Uterus (tissue), 4 donors: ENCODE data around the gene PDLIM7. TPM values are rescaled to one million over a fixed set of nuclear protein-coding genes. Genes with fewer than 3 reads are reported as not detected.

Source experiments
- DNase-seq, 2 donors: peaks; one replicate each; pipeline ENCODE4 v3.0.0-alpha.2; 2019 to 2020
- H3K27ac ChIP-seq, 2 donors: fragments of 200-600 bp; sonication (generic); 1 replicate in 1 of 2; 2 replicates in 1 of 2; pipeline ENCODE4 v1.5.1; 2016 to 2018
- H3K27me3 ChIP-seq, 2 donors: fragments of 200-600 bp; sonication (generic); one replicate each; pipeline ENCODE4 v1.5.1; 2018 to 2019; ENCODE audit warnings: control low read depth in 1 of 2
- H3K36me3 ChIP-seq, 2 donors: fragments of 200-600 bp; sonication (generic); one replicate each; pipeline ENCODE4 v1.5.1; 2019; ENCODE audit warnings: control low read depth in 1 of 2
- H3K4me1 ChIP-seq, 2 donors: fragments of 200-600 bp; sonication (generic); one replicate each; pipeline ENCODE4 v1.5.1; 2018 to 2019; ENCODE audit warnings: control low read depth in 1 of 2
- H3K4me3 ChIP-seq, 2 donors: fragments of 200-600 bp; sonication (generic); 1 replicate in 1 of 2; 2 replicates in 1 of 2; pipeline ENCODE4 v1.5.1; 2018 to 2019; ENCODE audit warnings: mild to moderate bottlenecking in 1 of 2
- H3K9me3 ChIP-seq, 2 donors: fragments of 200-600 bp; sonication (generic); one replicate each; pipeline ENCODE4 v1.5.1; 2019; ENCODE audit warnings: control low read depth in 1 of 2
- CTCF ChIP-seq, 4 experiments: fragments of 200-600 bp in 2 of 4; fragments of 450-650 bp in 2 of 4; sonication (generic) in 2 of 4; IDR thresholded peaks; one replicate each; pipeline ENCODE4 v1.5.1; 2016 to 2019; ENCODE audit warnings: antibody characterized with exemption in 4 of 4, mild to moderate bottlenecking in 2 of 4, moderate library complexity in 1 of 4
- POLR2A ChIP-seq, 2 donors: fragments of 450-650 bp; IDR thresholded peaks; one replicate each; pipeline ENCODE4 v1.6.1; 2016; ENCODE audit warnings: antibody characterized with exemption in 2 of 2, mild to moderate bottlenecking in 1 of 2, moderate library complexity in 1 of 2
- intact Hi-C: fragments of 100-400 bp; cut with DNase I; formaldehyde crosslinking; loops from one replicate; pipeline ENCODE4 v1.15.1; 2023; ENCODE audit warnings: low total_unique reads
- total RNA-seq, 4 donors: library from RNA; depleted of rRNA in 3 of 4; stranded (reverse); fragments of >200 nt in 3 of 4; gene quantifications; one replicate each; pipeline versions ENCODE4 v1.1.0 to v1.2.4, GENCODE V29; 2014 to 2023
- donor health status: DM: yes; HTN: yes; CAD: no.

Gene PDLIM7
- total RNA-seq, 4 donors from 2014 or later, result 102 to 543 (median 193) TPM

- H3K4me1 ChIP-seq, result no peaks in the 10 kb centered on the region
- H3K4me3 ChIP-seq, result no peak overlapping the region
- no peaks in the 10 kb centered on the region for H3K36me3 ChIP-seq
- no peaks in the 10 kb centered on the region for H3K9me3 ChIP-seq
- intact Hi-C loops, result no loop called here
- TF ChIP-seq CTCF (IDR thresholded peaks at IDR 0.05), result no peak
- TF ChIP-seq POLR2A (IDR thresholded peaks at IDR 0.05), result no peak
- H3K27ac ChIP-seq, result no peak overlapping the region
- DNase-seq, result no peak
- H3K27me3 ChIP-seq, result no peaks in the 10 kb centered on the region
These were observed 10.3 kb upstream of the PDLIM7 start for GRCh38 chr5:177507596-177508220.

- intact Hi-C loops, result no loop called here
- Histone ChIP-seq H3K4me3 (no peak overlapping the region), H3K27ac (no peak overlapping the region), H3K4me1 (no peaks in the 10 kb centered on the region), H3K36me3 (no peaks in the 10 kb centered on the region), H3K27me3 (no peaks in the 10 kb centered on the region), H3K9me3 (no peaks in the 10 kb centered on the region)
- TF ChIP-seq CTCF (IDR thresholded peaks at IDR 0.05) (no peak), POLR2A (IDR thresholded peaks at IDR 0.05) (no peak)
- DNase-seq, result no peak
These were observed 9.8 kb upstream of the PDLIM7 start for GRCh38 chr5:177507165-177507564.

GRCh38 chr5:177505075-177505474 is 7.7 kb upstream of the PDLIM7 start:
- intact Hi-C loops, result no loop called here
- TF ChIP-seq CTCF (IDR thresholded peaks at IDR 0.05) (no peak), POLR2A (IDR thresholded peaks at IDR 0.05) (no peak)
- Histone ChIP-seq H3K27ac (no peak overlapping the region), H3K9me3 (no peaks in the 10 kb centered on the region), H3K27me3 (no peaks in the 10 kb centered on the region), H3K36me3 (no peaks in the 10 kb centered on the region), H3K4me1 (no peaks in the 10 kb centered on the region), H3K4me3 (no peak overlapping the region)
- DNase-seq, result no peak

GRCh38 chr5:177504086-177505056 is 7.0 kb upstream of the PDLIM7 start:
- Histone ChIP-seq H3K4me1 (no peaks in the 10 kb centered on the region), H3K27me3 (no peaks in the 10 kb centered on the region), H3K27ac (no peak overlapping the region), H3K36me3 (no peaks in the 10 kb centered on the region), H3K9me3 (no peaks in the 10 kb centered on the region), H3K4me3 (no peak overlapping the region)
- DNase-seq, result no peak
- TF ChIP-seq CTCF (IDR thresholded peaks at IDR 0.05) (no peak), POLR2A (IDR thresholded peaks at IDR 0.05) (no peak)
- intact Hi-C loops, result loop anchor here (5.0 kb wide), 2 partner anchors 97 to 117 kb away; partner anchors contain the start of gene F12
